ENCODE measurements around the gene ZP1. TPM values are rescaled to one million over a fixed set of nuclear protein-coding genes. Genes with fewer than 3 reads are reported as not detected.

The ZP1 gene
- total RNA-seq, 1 experiment from 2014 or later = not detected

DNA sequence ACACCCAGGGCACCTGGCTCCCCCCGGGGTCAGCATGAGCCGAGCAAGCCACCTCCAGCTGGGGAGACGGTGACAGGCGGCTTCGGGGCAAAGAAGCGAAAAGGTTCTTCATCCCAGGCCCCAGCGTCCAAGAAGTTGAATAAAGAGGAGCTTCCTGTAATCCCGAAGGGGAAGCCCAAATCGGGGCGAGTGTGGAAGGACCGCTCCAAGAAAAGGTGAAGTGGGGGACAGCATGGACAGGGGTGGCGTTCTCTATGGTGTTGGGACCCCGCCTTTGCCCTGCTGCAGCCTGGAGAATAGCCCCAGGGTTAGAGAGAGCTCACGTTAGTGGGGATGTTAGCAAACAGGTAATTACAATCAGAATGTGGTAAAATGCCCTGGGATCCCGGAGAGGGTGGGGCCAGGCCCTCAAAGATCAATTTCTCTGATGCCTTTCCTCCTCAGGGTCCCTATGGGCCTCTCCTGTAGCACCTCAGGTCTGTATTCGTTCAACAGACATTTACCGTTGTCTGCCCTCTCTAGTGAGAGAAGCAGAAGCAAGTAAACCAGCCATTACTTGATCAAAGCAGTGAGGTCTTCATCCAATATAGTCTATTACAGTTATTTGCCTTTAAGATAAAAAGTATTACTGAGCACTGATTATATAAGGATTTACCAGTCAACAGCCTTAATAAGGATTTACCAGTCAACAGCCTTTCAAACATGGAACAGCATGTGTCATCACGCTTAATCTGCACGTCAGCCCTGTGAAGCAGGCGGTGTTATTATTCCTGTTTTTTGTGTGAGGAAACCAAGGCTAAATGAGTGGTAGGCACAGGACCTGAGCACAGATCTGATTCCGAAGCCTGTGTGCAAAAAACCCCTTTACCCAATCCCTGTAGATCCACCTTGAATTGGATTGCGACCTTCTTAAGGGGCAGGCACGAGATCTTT, 24.4 kb upstream of the ZP1 start:
- in situ Hi-C loops (cut with HindIII; ENCODE audit: low sequenced_read_pairs) = no loop called here
- DNase-seq (ENCODE audit: low spot score) = no peak

DNA sequence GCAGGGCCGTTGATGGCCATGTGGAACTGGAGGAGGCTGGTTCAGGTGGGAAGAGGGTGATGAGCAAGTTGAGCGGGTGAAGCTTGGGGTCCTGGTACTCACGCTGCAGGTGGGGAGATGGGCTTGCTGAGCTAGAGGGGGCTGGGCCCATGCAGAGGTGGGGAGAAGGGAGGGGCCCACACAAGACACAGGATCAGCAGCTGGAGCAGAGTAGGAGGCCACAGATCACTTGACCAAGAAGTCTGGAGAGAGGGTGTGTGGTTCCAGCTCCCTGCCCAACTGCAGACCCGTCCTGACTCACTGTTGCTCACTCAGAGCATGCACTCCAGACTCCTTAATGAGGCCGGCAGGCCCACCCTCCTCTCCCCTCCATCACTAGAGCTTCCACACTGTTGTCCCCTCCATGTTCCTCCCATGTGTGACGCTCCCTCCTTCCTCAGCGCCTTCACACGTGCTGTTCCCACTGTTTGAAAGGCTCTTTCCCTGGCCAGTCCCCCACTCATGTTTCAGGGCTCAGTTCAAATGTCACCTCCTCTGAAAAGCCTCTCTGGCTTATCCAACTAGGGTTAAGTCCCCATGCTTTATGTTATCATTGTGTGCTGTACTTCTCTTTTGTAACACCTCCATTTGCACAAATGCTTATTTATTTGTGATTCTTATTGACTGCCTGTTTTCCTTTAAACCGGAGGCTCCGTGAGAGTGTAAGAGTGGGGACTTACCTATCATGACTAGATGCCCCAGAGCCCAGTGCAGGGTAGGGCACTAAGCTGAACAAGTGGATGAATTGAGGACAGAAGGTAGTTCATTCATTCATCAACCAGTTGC, 23.1 kb upstream of the ZP1 start:
- in situ Hi-C loops (cut with HindIII; ENCODE audit: low sequenced_read_pairs) = no loop called here
- no peak for DNase-seq (ENCODE audit: low spot score)

DNA sequence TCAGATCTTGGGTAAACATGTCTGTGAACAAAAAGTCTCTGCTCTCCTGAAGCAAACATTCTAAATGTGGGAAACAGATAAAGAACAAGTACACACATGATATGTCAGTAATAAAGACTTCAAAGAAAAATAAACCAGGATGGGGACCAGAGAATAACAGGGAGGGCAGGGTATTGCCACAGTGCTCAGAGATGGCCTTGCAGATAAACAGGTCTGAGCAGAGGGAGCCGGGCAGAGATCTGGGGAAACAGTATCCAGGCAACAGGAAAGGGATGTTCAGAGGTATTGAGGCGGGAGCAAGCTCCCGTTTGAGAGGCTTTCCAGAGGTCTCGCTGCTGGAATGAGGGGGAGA, 22.5 kb upstream of the ZP1 start:
- DNase-seq (ENCODE audit: low spot score) = no peak
- in situ Hi-C loops (cut with HindIII; ENCODE audit: low sequenced_read_pairs) = no loop called here

DNA sequence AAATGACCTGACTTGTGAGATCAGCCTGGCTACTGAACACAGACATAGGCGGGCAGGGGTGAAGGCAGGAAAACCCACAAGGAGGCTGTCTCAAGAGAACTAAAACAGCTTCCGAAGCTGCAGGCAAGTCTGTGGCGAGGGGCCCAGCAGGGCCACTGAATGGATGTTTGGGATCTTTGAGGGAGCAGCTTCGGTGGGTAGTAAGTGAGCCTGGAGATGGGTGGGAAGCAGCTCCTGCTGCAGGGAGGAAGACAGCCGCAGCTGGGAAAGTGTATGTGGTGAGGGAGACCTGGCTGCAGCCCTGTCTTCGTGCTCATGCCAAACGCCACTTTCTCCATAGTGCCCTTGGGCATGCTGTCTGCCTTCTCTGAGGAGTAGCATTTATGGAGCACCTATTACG, 22.0 kb upstream of the ZP1 start:
- DNase-seq (ENCODE audit: low spot score) = no peak
- in situ Hi-C loops (cut with HindIII; ENCODE audit: low sequenced_read_pairs) = no loop called here

DNA sequence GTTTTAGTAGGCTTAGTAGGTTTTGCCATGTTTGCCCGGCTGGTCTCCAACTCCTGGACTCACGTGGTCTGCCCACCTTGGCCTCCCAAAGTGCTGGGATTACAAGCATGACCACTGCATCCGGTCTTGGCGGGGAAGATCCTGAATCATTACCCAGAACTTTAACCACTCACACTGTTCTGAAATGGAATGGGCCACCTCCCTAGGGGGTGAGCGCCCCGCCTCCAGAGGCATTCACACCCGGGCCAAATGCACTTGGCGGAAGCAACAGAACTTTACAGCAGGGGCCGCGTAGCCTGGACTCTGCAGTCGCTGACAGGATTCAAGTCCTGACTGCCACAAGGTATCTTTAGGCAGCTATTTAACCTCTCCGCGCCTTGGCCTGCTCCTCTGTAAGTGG, 20.1 kb upstream of the ZP1 start:
- no peak for DNase-seq (ENCODE audit: low spot score)
- in situ Hi-C loops (cut with HindIII; ENCODE audit: low sequenced_read_pairs) = no loop called here

DNA sequence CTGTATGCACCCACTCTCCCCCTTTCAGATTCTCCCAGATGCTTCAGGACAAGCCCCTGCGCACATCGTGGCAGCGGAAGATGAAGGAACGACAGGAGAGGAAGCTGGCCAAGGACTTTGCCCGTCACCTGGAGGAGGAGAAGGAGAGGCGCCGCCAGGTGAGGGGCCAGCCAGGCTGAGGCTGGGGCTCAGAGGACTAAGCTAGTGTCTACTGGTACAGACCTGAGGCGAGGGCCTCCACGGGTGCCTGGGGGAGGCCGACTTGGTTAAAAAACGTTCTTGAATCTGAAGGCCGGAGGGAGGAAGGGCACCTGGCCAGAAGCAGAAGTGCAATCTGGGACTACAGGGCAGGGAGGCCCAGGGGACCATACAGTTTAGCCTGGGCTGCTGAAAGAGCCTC, 19.4 kb upstream of the ZP1 start:
- no peak for DNase-seq (ENCODE audit: low spot score)
- in situ Hi-C loops (cut with HindIII; ENCODE audit: low sequenced_read_pairs) = no loop called here

DNA sequence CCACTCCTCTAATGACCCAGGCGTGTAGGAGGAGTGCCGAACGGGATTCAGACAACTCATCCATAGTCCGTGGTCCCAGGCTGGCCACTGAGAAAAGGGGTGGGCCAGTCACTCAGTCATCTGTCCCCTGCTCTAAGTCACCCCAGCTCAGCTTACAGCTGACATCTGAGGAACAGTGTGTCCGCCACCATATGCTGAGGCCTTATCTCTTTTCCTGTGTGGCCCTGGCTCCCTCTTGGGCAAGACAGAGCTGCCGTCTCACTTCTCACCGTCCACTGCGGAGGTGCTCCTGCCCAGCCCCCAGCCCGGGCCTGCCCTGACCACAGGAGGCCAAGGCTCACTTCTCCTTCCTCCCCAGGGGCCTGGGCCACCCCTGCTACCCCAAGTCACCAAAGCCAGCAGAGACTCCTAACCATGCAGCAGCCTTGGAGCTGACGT, 18.6 kb upstream of the ZP1 start:
- in situ Hi-C loops (cut with HindIII; ENCODE audit: low sequenced_read_pairs) = no loop called here
- DNase-seq (ENCODE audit: low spot score) = no peak

DNA sequence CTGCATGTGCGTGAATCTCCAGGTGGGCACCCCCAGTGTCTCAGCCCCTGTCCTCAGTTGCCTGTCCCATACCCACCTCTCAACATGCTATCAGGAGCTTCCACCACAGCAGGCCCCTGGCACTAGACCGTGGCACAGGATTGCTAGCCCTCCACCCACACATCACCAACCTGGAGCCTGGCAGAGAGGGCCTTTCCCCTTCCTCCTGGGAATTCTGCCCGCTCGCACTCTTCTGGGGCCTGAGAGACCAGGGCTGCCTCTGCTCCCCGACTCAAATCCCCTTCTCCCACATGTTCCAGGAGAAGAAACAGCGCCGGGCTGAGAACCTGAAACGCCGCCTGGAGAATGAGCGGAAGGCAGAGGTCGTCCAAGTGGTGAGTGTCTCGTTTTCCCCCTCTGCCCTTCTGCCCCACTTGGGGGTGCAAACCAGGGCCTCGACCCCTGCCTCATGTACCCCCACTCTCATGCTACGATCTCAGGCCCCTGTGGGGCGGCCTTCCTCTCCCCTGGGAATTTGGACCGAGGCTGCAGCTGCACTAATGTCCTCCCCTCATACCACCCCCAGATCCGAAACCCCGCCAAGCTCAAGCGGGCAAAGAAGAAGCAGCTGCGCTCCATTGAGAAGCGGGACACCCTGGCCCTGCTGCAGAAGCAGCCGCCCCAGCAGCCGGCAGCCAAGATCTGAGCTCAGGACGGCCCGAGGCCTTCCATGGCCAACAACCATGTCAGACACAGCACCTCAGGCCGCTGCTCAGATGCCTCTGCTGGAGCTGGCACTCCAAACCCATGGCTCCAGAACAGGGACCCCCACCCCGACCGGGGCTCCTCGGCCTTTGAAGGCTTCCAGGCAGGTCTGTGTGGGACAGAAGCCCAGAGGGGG, 17.5 kb upstream of the ZP1 start:
- in situ Hi-C loops (cut with HindIII; ENCODE audit: low sequenced_read_pairs) = no loop called here
- no peak for DNase-seq (ENCODE audit: low spot score)

DNA sequence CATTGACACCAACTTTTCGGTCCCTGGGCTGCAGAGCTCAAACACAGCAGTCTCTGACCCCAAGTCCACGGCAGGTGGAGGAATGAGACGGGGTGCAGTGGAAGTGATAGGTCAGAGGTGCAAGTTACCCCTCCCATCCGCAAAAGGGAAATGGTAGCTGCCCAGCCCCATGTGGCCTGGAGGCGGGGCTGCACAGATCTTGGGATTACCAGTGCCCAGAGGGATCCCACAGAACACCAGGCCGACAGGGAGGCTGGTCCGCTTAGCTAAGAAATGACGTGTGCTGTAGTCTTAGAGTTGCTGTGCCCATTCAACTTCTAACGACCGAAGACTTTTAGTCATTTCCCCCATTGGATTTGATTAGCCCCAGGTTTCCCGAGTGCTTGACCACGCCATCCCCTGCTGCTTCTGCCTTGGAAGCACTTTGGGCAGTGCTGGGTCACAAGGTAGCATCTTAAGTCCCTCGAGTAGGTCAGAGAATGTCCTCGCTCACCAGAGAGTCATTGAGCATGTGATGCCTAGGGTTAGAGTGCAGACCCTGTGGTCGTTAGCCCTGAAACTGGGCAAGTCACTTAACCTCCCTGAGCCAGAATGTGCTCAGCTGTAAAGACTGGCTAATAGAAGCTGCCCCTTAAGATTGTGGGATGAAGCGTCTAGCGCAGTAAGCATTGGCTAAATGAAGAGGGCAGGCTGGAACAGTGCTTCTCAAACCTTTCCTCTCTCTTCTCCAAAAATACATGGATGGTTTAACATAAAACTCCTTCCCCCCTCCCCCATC, 15.8 kb upstream of the ZP1 start:
- no peak for DNase-seq (ENCODE audit: low spot score)
- in situ Hi-C loops (cut with HindIII; ENCODE audit: low sequenced_read_pairs) = no loop called here

DNA sequence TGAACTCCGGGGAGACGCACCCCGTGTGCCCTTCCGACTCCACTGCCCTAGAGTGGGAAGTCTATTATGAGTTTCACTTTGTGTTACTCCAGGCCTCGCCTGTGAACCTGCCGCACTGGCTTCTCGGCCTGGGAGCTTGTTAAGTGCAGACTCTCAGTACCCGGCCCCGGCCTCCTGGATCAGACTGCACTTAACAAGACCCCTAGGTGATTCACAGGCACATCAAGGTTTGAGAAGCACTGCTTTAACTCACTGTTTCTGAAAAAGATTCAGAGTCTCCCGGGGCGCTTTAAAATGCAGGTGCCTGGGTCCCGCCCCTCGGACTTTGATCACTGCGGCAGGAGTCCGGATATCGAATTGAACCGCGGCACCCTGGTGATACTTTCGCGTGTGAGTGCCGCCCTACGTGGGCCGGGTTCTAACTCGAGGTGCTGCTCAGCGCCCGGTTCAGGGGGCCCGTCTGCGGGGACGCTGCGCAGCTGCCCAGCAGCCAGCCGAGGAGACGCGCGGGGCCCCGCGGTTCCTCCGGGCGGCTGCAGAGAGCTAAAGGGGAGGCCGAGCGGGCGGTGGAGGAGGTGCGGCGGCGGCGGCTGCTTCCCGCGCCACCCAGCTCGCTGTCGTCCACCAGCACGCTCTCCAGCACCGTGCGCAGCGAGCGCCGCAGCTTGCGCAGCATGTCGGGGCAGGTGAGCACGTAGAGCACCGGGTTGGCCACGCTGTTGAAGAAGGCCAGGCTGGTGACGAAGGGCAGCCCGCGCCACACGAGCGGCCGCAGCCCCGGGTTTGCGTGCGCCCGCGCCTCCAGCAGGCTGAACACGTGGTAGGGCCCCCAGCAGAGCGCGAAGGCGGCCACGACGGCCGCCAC, 15.0 kb upstream of the ZP1 start:
- no peak for DNase-seq (ENCODE audit: low spot score)
- in situ Hi-C loops (cut with HindIII; ENCODE audit: low sequenced_read_pairs) = no loop called here

DNA sequence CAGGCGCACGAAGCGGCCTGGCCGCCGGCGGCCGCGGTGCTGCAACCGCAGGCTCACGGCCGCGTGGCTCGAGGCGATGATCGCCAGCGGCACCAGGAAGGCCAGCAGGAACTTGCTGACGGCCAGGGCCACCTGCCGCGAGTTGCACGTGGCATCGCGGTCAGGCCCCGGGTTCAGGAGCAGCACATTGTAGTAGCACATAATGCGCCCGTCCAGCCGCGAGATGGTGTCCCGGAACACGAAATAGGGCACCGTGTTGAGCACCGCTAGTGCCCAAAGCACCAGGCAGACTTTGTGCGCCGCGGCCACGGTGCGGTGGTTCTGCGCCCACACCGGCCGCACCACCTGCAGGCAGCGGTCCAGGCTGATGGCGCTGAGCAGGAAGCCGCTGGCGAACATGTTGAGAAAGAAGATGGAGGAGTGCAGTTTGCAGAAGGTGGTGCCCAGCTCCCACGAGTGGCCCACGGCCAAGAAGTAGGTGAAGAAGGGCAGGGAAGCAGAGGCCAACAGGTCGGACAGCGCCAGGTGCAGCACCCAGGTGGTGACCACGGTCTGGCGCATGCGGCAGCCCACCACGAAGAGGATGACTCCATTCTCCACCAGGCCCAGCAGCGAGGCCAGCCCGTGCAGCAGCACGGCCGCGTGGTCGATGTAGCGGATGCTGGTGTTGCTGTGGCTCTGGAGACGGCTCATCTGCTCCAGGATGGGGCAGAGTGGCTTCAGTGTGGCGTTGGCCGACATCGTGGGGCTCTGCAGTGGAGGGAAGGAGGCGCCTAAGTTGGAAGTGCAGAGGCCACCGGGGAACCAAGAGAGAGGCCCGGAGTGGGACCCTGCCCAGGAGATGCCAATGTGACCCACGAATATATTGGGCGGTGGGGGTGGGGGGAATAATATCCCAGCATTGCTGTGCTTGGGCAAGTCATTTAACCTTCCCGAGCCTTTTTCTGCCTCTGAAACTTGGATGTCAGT, 14.1 kb upstream of the ZP1 start:
- in situ Hi-C loops (cut with HindIII; ENCODE audit: low sequenced_read_pairs) = no loop called here
- no peak for DNase-seq (ENCODE audit: low spot score)

DNA sequence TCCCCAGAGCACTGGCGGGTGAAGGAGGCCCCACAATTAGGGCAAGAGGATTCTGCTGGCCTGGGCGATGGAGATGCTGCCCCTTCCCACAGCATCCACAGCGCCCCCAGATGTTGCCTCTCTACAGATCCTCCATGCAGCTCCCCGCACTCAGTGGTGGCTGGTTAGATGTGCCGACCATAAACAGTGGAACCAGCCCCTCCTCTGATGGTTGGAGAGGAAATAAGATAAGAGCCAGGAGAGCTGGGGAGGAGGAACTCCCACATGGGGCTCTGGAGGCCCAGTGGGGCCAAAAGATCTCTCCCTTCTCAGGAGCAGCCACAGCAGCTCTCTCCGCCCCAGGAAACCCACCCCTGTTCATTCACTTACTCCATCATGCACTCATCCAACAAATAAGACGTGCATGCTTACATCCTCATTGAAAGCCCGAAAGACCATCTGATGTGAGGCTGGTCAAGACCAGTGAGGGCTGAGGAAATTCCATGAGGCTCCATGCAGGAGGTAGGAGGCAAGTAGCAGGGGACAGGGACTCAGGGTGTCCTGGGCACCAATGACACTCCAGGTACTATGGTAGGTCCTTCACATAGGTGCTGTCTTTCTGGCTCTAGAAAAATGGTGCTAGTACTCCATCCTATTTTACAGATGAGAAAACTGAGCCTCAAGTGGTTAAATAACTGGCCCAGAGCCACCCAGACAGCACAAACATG, 13.0 kb upstream of the ZP1 start:
- DNase-seq (ENCODE audit: low spot score) = no peak
- in situ Hi-C loops (cut with HindIII; ENCODE audit: low sequenced_read_pairs) = no loop called here

DNA sequence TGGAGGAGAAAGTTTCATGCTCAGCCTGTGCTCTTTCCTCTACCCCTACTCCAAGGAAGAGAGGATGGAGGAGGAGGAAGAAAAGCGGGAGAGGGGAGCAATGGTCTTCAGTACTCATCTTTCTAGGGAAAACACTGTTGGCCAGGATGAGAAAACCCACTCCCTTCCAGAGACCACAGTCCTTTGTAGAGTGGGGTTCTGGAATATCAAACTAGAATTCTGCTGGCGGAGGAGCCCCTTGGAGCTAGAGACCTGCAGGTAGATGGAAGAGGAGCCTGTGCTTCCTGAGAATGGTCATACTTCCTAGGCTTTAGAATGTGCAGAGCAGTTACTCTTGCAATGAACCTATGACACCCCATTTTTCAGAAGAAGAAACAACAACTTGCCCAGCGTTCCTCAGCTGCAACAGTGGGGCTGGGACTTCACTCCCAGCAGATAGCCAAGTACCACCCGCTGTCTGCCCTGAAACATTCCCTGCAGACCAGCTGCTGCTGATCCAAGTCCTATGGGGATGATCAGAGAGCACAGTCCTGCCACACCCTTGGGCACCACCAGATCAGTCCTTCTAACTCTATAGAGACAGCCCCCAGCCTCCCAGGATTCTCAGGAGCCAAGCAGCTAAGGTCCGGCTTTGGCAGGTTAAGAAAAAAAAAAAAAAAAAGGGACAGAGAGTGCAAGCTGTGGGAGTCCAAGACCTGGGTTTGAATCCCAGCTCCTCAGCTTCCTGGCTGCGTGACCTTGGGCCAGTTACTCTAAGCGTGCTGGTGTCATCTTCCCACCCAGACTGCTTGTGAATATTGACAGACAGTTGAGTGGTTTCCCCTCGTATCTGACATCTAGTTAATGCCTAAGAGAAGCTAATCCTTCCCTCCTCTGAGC, 12.3 kb upstream of the ZP1 start:
- no peak for DNase-seq (ENCODE audit: low spot score)
- in situ Hi-C loops (cut with HindIII; ENCODE audit: low sequenced_read_pairs) = no loop called here

DNA sequence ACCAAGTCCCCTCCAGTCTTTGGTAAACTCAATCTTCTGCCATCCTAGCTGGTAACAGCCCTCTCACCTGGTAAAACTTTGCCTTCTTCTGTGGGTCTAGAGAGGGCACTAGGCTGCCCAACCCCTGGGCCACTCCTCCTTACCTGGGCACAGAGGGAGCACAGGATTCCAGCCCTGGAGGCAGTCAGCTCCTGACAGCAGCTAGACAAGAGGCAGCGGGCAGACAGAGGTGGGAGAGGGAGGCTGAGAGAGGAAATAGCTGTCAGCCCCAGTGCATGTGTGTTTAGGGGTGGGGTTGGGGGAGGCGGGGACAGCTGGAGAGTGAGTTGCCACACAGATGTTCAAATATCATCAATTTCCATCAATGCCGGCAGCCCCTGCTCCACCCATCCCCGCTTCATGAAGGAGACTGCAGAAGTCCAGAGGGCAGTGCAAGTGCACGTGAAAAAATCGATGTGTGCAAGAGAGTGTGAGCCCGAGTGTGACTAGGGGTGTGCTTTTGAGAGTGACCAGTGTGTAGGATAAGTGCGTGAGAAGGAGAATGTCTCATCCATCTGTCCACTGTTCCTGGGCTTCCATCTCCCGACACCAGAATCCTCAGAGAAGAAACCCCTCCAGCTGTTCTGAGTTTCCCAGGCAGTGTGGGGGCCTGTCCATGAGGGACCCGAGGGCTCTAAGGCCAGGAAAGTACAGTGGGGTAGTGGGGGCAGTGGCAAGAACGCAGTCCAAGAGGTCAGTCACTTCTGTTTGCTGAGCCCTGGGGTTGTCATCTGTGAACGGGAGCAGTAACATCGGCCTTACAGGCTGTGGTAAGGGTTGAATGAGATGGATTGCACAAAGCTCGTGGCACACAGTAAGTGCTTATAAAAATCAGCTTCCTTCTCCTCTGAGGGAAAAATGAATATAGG, 11.4 kb upstream of the ZP1 start, which contains the start of gene PTGDR2:
Gene PTGDR2 (minus strand): TSS at position 225 of the 908 bp plus-strand sequence. CDS start 2,228 bp downstream, outside the sequence.
- in situ Hi-C loops (cut with HindIII; ENCODE audit: low sequenced_read_pairs) = no loop called here
- no peak for DNase-seq (ENCODE audit: low spot score)
